C4-2B (cell line): ENCODE data around the gene IGSF9.

ENCODE experiments used
- ZFX ChIP-seq: fragments of 450-650 bp; IDR thresholded peaks from 2 replicates; pipeline ENCODE4 v1.6.1; 2017
- TF ChIP-seq, protein P1 (sequence below): fragments of 450-650 bp; conservative IDR thresholded peaks from 2 replicates; pipeline ENCODE4 v1.5.1; 2017; ENCODE audit warnings: mild to moderate bottlenecking

DNA sequence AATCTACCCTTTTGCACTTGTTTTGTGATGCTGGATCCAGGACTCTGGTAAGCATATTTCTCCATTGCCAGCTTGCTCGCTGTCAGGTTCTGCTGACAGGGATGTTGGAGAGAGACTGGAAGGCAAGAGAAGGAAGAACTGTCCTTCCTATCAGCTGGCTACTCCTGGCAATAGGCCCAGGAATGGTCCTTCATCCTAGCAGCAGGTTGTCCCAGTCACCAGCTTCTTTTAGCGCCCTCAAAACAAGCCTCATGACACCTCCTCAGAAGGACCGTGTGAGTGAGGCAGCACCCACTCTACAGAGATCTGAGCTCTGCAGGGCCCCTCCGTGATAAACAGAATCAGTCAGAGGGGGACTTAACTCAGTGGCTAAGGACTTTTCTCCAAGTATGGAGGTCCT, 41.8 kb upstream of the IGSF9 start:
- TF ChIP-seq, protein P1, sequence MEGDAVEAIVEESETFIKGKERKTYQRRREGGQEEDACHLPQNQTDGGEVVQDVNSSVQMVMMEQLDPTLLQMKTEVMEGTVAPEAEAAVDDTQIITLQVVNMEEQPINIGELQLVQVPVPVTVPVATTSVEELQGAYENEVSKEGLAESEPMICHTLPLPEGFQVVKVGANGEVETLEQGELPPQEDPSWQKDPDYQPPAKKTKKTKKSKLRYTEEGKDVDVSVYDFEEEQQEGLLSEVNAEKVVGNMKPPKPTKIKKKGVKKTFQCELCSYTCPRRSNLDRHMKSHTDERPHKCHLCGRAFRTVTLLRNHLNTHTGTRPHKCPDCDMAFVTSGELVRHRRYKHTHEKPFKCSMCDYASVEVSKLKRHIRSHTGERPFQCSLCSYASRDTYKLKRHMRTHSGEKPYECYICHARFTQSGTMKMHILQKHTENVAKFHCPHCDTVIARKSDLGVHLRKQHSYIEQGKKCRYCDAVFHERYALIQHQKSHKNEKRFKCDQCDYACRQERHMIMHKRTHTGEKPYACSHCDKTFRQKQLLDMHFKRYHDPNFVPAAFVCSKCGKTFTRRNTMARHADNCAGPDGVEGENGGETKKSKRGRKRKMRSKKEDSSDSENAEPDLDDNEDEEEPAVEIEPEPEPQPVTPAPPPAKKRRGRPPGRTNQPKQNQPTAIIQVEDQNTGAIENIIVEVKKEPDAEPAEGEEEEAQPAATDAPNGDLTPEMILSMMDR = no peak
- TF ChIP-seq ZFX = no peak
